Tibial nerve (tissue), 4 donors: ENCODE data around the gene CCDC148. TPM values are rescaled to one million over a fixed set of nuclear protein-coding genes. Genes with fewer than 3 reads are reported as not detected.

ENCODE experiments used
- DNase-seq, 2 donors: peaks; one replicate each; pipeline ENCODE4 v3.0.0-alpha.2; 2019; ENCODE audit warnings: low spot score in 2 of 2
- H3K27ac ChIP-seq, 4 donors: fragments of 200-600 bp; sonication (generic) in 3 of 4; one replicate each; pipeline ENCODE4 v1.5.1; 2017 to 2019; ENCODE audit warnings: mild to moderate bottlenecking in 1 of 4
- H3K27me3 ChIP-seq, 2 donors: fragments of 200-600 bp; sonication (generic) in 1 of 2; one replicate each; pipeline versions ENCODE4 v1.5.1 to v1.6.0; 2017 to 2019
- H3K36me3 ChIP-seq, 3 donors: fragments of 200-600 bp; sonication (generic); one replicate each; pipeline ENCODE4 v1.5.1; 2018 to 2019
- H3K4me1 ChIP-seq, 4 donors: fragments of 200-600 bp; sonication (generic) in 3 of 4; one replicate each; pipeline ENCODE4 v1.5.1; 2017 to 2019
- H3K4me3 ChIP-seq, 4 donors: fragments of 200-600 bp; sonication (generic) in 3 of 4; one replicate each; pipeline ENCODE4 v1.5.1; 2017 to 2019; ENCODE audit warnings: mild to moderate bottlenecking in 1 of 4, moderate library complexity in 1 of 4
- H3K9me3 ChIP-seq, 4 donors: fragments of 200-600 bp; sonication (generic) in 3 of 4; one replicate each; pipeline ENCODE4 v1.5.1; 2017 to 2019
- EP300 ChIP-seq, 2 donors: sonication (generic); formaldehyde crosslinking; IDR thresholded peaks; one replicate each; pipeline ENCODE4 v1.6.1; 2017; ENCODE audit warnings: antibody characterized with exemption in 2 of 2, mild to moderate bottlenecking in 1 of 2
- POLR2A ChIP-seq, 2 donors: fragments of 450-650 bp; IDR thresholded peaks; one replicate each; pipeline ENCODE4 v1.6.1; 2017; ENCODE audit warnings: antibody characterized with exemption in 2 of 2, mild to moderate bottlenecking in 2 of 2, moderate library complexity in 2 of 2
- WGBS, 2 donors: methylation state at CpG; one replicate each; pipeline ENCODE4 v1.1.5; 2018; 5-methylcytosine and 5-hydroxymethylcytosine counted together
- total RNA-seq, 4 donors: library from RNA; depleted of rRNA; stranded (reverse); fragments of >200 nt; gene quantifications; one replicate each; pipeline ENCODE4 v1.1.0, GENCODE V29; 2016
- TF ChIP-seq, protein P1 (sequence below), 5 experiments: fragments of 200-600 bp in 3 of 5; fragments of 450-650 bp in 2 of 5; sonication (generic) in 3 of 5; IDR thresholded peaks; one replicate each; pipeline ENCODE4 v1.5.1; 2016 to 2019; ENCODE audit warnings: antibody characterized with exemption in 5 of 5, mild to moderate bottlenecking in 3 of 5, moderate library complexity in 2 of 5

CCDC148 gene
- total RNA-seq, 4 donors from 2014 or later, result 0.30 to 2.5 (median 1.9) TPM

DNA sequence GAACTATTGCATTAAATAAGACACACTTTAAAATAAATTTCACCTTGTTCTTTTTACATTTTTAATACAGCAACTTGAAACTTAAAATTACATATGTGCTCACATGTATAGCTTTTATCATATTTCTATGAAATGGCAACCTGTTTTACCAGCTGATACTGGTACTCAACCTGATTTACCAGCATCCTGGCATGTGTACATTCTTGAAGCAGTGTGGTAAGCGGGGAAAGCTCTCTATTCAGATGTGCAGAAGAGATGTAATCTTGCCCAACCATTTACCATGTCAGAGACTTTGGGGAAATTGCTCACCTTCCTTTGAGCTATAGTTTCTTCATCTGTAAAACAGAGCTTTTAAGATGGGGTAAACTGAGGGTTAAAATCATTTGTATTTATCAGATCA lies 133.2 kb downstream of the CCDC148 start:
- WGBS, 2 donors, result 97 to 100% methylated on average over 1 of the region's 1 CpG
- Histone ChIP-seq H3K36me3 (no peaks in the 10 kb centered on the region), H3K27ac (no peak overlapping the region), H3K4me1 (no peaks in the 10 kb centered on the region), H3K9me3 (peaks cover 0 to 11% (median 0%) of the 10 kb centered on the region in 4 donors), H3K27me3 (no peaks in the 10 kb centered on the region), H3K4me3 (no peak overlapping the region)
- TF ChIP-seq POLR2A (IDR thresholded peaks at IDR 0.05), result no peak
- no peak for TF ChIP-seq EP300 (IDR thresholded peaks at IDR 0.05)
- TF ChIP-seq, protein P1, sequence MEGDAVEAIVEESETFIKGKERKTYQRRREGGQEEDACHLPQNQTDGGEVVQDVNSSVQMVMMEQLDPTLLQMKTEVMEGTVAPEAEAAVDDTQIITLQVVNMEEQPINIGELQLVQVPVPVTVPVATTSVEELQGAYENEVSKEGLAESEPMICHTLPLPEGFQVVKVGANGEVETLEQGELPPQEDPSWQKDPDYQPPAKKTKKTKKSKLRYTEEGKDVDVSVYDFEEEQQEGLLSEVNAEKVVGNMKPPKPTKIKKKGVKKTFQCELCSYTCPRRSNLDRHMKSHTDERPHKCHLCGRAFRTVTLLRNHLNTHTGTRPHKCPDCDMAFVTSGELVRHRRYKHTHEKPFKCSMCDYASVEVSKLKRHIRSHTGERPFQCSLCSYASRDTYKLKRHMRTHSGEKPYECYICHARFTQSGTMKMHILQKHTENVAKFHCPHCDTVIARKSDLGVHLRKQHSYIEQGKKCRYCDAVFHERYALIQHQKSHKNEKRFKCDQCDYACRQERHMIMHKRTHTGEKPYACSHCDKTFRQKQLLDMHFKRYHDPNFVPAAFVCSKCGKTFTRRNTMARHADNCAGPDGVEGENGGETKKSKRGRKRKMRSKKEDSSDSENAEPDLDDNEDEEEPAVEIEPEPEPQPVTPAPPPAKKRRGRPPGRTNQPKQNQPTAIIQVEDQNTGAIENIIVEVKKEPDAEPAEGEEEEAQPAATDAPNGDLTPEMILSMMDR (IDR thresholded peaks at IDR 0.05), result no peak
- DNase-seq, result no peak

- DNase-seq, result no peak
- no peaks in the 10 kb centered on the region for H3K27me3 ChIP-seq
- no peaks in the 10 kb centered on the region for H3K36me3 ChIP-seq
- no peak overlapping the region for H3K27ac ChIP-seq
- no peaks in the 10 kb centered on the region for H3K9me3 ChIP-seq
- H3K4me1 ChIP-seq, result no peaks in the 10 kb centered on the region
- TF ChIP-seq POLR2A (IDR thresholded peaks at IDR 0.05) (no peak), EP300 (IDR thresholded peaks at IDR 0.05) (no peak)
- TF ChIP-seq, protein P1 (IDR thresholded peaks at IDR 0.05), result no peak
- no peak overlapping the region for H3K4me3 ChIP-seq
- 65 to 66% methylated on average over 3 of the region's 3 CpGs for WGBS, 2 donors
Observed at GRCh38 chr2:158321264-158321663, 135.3 kb downstream of the CCDC148 start.

GRCh38 chr2:158319269-158319668 lies 137.3 kb downstream of the CCDC148 start:
- Histone ChIP-seq H3K27me3 (no peaks in the 10 kb centered on the region), H3K27ac (no peak overlapping the region), H3K4me3 (no peak overlapping the region), H3K4me1 (no peaks in the 10 kb centered on the region), H3K36me3 (no peaks in the 10 kb centered on the region), H3K9me3 (no peaks in the 10 kb centered on the region)
- DNase-seq, result no peak
- TF ChIP-seq, protein P1 (IDR thresholded peaks at IDR 0.05), result no peak
- TF ChIP-seq EP300 (IDR thresholded peaks at IDR 0.05) (no peak), POLR2A (IDR thresholded peaks at IDR 0.05) (no peak)
- WGBS, 2 donors, result 22 to 58% methylated on average over 1 of the region's 1 CpG

DNA sequence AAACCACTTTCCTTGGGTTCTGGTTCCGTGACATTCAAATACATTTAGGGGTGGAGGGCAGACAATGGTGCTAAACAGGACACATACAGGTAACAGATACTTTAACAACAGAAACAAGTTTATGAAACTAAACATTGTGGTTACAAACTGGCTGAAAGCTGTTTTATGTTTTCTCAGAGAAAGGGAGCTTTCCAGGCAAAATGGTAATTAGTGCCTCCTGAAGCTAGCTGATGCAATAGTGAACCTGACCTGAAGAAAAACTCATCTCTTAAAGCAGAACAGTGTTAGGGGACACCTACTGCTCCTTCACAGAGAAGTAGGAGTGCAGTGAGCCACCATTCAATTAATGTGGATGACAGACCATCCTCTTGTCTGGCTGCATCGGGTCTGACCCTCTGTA lies 138.9 kb downstream of the CCDC148 start:
- TF ChIP-seq EP300 (IDR thresholded peaks at IDR 0.05) (no peak), POLR2A (IDR thresholded peaks at IDR 0.05) (no peak)
- TF ChIP-seq, protein P1 (IDR thresholded peaks at IDR 0.05), result no peak

DNA sequence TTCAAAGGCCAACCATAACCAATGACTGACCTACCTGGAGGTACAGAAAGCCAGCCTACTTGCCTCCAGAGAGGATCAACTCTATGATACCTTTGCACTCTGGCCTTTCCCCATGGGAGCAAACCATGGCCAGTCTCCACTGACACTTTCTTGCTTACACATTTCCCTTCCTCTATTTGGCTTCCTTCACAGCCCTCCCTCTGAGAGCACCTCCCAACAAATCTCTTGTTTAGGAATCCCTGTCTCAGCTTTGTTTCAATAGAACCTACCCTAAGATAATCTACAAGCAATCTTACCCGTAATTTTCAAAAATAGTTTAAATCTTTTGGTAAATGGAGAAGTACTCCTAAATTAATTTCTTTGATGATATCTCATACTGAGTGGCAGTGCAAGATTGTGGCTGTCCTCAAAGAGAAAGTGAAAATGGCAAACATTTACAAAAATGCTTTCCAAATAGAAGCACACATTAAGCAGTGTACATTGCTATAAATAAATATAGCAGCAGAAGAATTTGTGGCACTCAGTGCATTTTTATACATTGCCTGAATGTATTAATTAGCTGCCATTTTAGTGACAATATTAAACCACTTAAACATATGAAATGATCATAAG lies 140.6 kb downstream of the CCDC148 start:
- WGBS, 2 donors, result 56 to 76% methylated on average over 1 of the region's 1 CpG
- TF ChIP-seq, protein P1 (IDR thresholded peaks at IDR 0.05), result no peak
- TF ChIP-seq POLR2A (IDR thresholded peaks at IDR 0.05) (no peak), EP300 (IDR thresholded peaks at IDR 0.05) (no peak)
- Histone ChIP-seq H3K27ac (no peak overlapping the region), H3K36me3 (no peaks in the 10 kb centered on the region), H3K27me3 (no peaks in the 10 kb centered on the region), H3K4me1 (no peaks in the 10 kb centered on the region), H3K4me3 (no peak overlapping the region), H3K9me3 (no peaks in the 10 kb centered on the region)
- no peak for DNase-seq

More for the DNA sequence above, 138.9 kb downstream of the CCDC148 start:
- 91 to 98% methylated on average over 2 of the region's 2 CpGs for WGBS, 2 donors
- no peaks in the 10 kb centered on the region for H3K9me3 ChIP-seq
- H3K27ac ChIP-seq, result no peak overlapping the region
- no peaks in the 10 kb centered on the region for H3K36me3 ChIP-seq
- no peak for DNase-seq
- no peaks in the 10 kb centered on the region for H3K27me3 ChIP-seq
- H3K4me3 ChIP-seq, result no peak overlapping the region
- H3K4me1 ChIP-seq, result no peaks in the 10 kb centered on the region
